ENCODE data around the gene MYLK. TPM values are rescaled to one million over a fixed set of nuclear protein-coding genes. Genes with fewer than 3 reads are reported as not detected.
A peak's percentile ranks its signal among the peaks of the same experiment; 100 is the strongest.

The MYLK gene
- total RNA-seq, 1 donor from 2014 or later, result 2.6 TPM

DNA sequence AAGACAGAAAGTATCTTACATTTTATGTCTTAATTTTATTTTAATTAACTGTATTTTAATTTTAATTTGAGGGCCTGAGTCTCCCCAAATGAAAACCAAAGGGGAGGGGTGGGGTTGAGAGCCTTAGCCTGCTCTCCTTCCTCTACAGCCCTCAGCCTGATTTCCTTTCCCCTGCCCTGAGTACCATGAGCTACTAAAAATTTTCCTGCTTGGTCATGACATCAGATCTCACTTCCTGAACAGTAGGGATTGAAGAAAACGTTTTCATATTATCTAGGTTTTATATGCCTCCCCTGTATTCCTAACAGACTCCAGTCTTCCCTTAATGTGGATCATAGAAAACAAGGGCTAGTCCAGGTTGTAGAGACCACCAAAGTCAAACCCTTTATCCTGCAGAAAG, 133.9 kb downstream of the MYLK start:
- DNase-seq (ENCODE audit: low read depth), result no peak
- no peak for FAIRE-seq

DNA sequence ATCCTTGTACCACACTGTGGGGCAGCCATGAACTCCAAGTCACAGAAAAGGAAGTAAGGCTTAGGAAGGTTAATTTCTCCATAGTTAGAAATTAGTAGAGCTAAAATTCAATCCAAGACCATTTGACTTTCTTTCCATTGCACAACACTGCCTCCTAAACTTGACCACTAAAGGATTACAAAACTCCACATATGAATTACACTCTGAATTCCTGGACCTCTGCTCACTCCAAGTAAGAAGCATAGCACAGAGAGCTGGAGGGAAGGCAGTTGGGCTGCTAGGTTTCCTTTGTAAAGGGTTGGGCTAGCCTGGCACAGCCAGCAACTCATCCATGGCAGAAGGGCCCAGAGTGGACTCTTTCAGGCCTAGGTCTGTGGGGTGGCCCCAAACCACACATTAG, 134.4 kb downstream of the MYLK start:
- FAIRE-seq (peak; percentile 79), DNase-seq (ENCODE audit: low read depth) (peak; percentile 72)
- Histone ChIP-seq H3K36me3 (ENCODE audit: control insufficient read depth, insufficient read depth, low read length) (no peaks in the 10 kb centered on the region), H3K4me3 (ENCODE audit: low read depth, low read length) (no peak overlapping the region), H3K27me3 (ENCODE audit: control insufficient read depth, insufficient read depth, low read length) (no peaks in the 10 kb centered on the region)
- TF ChIP-seq, protein P1, sequence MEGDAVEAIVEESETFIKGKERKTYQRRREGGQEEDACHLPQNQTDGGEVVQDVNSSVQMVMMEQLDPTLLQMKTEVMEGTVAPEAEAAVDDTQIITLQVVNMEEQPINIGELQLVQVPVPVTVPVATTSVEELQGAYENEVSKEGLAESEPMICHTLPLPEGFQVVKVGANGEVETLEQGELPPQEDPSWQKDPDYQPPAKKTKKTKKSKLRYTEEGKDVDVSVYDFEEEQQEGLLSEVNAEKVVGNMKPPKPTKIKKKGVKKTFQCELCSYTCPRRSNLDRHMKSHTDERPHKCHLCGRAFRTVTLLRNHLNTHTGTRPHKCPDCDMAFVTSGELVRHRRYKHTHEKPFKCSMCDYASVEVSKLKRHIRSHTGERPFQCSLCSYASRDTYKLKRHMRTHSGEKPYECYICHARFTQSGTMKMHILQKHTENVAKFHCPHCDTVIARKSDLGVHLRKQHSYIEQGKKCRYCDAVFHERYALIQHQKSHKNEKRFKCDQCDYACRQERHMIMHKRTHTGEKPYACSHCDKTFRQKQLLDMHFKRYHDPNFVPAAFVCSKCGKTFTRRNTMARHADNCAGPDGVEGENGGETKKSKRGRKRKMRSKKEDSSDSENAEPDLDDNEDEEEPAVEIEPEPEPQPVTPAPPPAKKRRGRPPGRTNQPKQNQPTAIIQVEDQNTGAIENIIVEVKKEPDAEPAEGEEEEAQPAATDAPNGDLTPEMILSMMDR (IDR thresholded peaks at IDR 0.05; ENCODE audit: insufficient read depth, low read length, severe bottlenecking), result no peak

More for the DNA sequence above, 133.9 kb downstream of the MYLK start:
- Histone ChIP-seq H3K36me3 (ENCODE audit: control insufficient read depth, insufficient read depth, low read length) (no peaks in the 10 kb centered on the region), H3K27me3 (ENCODE audit: control insufficient read depth, insufficient read depth, low read length) (no peaks in the 10 kb centered on the region), H3K4me3 (ENCODE audit: low read depth, low read length) (no peak overlapping the region)
- TF ChIP-seq, protein P1 (IDR thresholded peaks at IDR 0.05; ENCODE audit: insufficient read depth, low read length, severe bottlenecking), result no peak

DNA sequence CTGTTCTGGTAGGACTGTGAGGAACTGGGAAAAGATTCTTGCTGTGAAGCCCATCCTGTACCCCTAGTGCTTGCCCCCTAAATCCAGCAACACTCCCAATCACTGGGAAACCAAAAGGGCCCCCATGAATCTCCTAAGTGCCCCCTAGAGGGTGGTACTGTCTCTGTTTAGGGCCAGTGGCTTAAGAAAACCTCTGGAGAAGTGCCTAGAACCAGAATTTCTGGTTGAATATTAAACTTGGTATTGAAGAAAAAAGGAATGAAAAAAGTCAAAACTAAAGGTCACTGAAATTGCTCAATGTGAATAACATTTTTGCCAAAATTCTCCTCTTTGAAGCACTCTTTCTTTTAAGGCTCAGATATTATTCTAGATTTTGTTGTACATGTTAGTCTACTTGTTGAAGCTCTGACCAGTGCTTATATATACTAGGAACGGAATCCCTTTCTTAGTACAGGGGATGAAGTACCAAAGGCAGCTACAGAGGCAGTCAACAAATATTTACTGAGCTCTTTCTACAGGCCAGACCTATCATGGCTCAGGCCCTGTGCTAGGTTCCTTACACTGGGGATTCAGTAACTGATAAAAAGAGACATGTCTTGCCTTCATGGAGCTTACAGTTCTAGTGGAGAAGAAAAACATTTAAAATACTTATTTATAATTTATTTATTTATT, 138.8 kb downstream of the MYLK start:
- no peak for FAIRE-seq
- peak; percentile 15 for DNase-seq (ENCODE audit: low read depth)
- TF ChIP-seq, protein P1 (IDR thresholded peaks at IDR 0.05; ENCODE audit: insufficient read depth, low read length, severe bottlenecking), result no peak
- H3K36me3 ChIP-seq (ENCODE audit: control insufficient read depth, insufficient read depth, low read length), result no peaks in the 10 kb centered on the region
- no peak overlapping the region for H3K4me3 ChIP-seq (ENCODE audit: low read depth, low read length)
- no peaks in the 10 kb centered on the region for H3K27me3 ChIP-seq (ENCODE audit: control insufficient read depth, insufficient read depth, low read length)

DNA sequence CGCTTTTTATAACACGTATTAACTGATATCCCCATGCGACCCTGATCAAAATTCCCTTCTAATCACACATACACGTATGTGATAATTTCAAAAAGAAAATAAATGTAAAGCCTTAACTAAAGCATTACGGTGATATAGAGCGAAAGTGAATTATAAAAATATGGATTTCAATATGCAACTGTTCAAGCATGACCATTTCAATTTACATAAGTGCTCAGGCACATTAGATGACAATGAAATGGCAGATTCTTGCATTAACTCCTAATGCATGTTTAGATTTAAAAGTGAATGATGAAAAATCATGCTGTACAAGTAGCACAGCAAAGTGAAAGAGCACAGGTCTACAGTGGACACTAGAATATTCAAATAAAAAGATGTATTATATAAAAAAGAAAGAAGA, 140.1 kb downstream of the MYLK start:
- TF ChIP-seq, protein P1 (IDR thresholded peaks at IDR 0.05; ENCODE audit: insufficient read depth, low read length, severe bottlenecking), result no peak
- H3K36me3 ChIP-seq (ENCODE audit: control insufficient read depth, insufficient read depth, low read length), result no peaks in the 10 kb centered on the region
- H3K27me3 ChIP-seq (ENCODE audit: control insufficient read depth, insufficient read depth, low read length), result no peaks in the 10 kb centered on the region
- no peak overlapping the region for H3K4me3 ChIP-seq (ENCODE audit: low read depth, low read length)
- DNase-seq (ENCODE audit: low read depth) (no peak), FAIRE-seq (no peak)

DNA sequence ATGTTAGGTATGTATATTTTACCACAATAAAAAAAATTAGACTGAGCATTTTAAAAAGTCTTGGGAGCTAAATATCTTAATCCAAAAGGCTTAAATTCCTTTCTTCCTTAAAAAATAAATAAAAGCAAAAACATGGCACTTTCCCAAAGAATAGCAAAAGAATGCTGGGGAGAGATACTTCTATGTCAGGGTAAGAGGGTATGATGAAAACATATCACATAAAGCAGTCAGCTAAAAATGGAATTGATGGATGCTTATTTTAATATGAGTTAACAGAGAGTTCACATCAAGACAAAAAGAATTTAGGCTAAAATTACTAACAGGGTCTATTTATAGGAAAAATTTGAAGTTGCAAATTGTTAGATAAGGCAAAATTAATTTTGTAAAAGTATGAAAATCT, 141.0 kb downstream of the MYLK start:
- H3K27me3 ChIP-seq (ENCODE audit: control insufficient read depth, insufficient read depth, low read length), result no peaks in the 10 kb centered on the region
- no peaks in the 10 kb centered on the region for H3K36me3 ChIP-seq (ENCODE audit: control insufficient read depth, insufficient read depth, low read length)
- no peak overlapping the region for H3K4me3 ChIP-seq (ENCODE audit: low read depth, low read length)
- no peak for FAIRE-seq
- no peak for DNase-seq (ENCODE audit: low read depth)
- TF ChIP-seq, protein P1 (IDR thresholded peaks at IDR 0.05; ENCODE audit: insufficient read depth, low read length, severe bottlenecking), result no peak

DNA sequence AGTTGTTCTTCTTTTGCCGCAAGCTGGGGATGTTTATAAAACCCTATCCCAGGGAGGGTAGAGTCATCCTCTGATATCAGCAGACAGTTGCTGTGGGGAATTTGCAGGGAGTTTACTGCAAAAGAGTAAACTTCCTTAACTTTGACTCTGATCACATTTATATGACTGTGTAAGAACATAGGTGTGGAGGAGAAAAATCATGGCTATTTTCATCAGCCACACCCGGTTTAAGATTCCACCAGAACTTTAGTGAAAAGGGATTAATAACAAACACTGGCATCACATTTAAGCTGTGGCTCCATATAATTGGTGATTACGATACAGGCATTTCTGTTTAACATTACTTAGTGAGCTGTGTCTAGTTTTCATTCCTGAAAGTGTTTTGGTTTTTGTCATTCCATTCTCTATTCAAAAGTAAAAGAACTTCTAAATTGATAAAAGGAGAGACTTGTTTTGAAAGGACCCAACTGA, 143.1 kb downstream of the MYLK start:
- FAIRE-seq (no peak), DNase-seq (ENCODE audit: low read depth) (peak; percentile 26)
- TF ChIP-seq, protein P1 (IDR thresholded peaks at IDR 0.05; ENCODE audit: insufficient read depth, low read length, severe bottlenecking), result no peak
- no peaks in the 10 kb centered on the region for H3K27me3 ChIP-seq (ENCODE audit: control insufficient read depth, insufficient read depth, low read length)
- no peak overlapping the region for H3K4me3 ChIP-seq (ENCODE audit: low read depth, low read length)
- no peaks in the 10 kb centered on the region for H3K36me3 ChIP-seq (ENCODE audit: control insufficient read depth, insufficient read depth, low read length)

Measured in bronchial epithelial cell (primary cell).